Endothelial cell of umbilical vein (primary cell): Measurements from ENCODE around the gene CHD6. TPM values are rescaled to one million over a fixed set of nuclear protein-coding genes. Genes with fewer than 3 reads are reported as not detected.

Experiments
- BruUV-seq: library from RNA; stranded (reverse); fragments of 400-500 nt; replicated peaks from 2 replicates; lab custom pipeline; 2021; lab: Mats Ljungman, UMichigan
- CTCF ChIA-PET: fragments of 300-600, 350-600 bp; sonication (Branson Sonifier 250); formaldehyde crosslinking; loops from one replicate; lab custom pipeline; 2021; ENCODE audit warnings: antibody characterized with exemption, inconsistent platforms; lab: Charles Lee
- POLR2A ChIA-PET: fragments of 300-600, 350-600 bp; sonication (Branson Sonifier 250); formaldehyde crosslinking; loops from one replicate; lab custom pipeline; 2021; ENCODE audit warnings: antibody characterized with exemption, inconsistent platforms; lab: Charles Lee
- DNase-seq: peaks from one replicate; pipeline ENCODE4 v3.0.0-alpha.2; 2011; ENCODE audit warnings: low read depth, low spot score
- FAIRE-seq: peaks from 2 replicates; lab custom pipeline; 2011; peaks lifted over from hg19 to GRCh38; lab: Jason Lieb, UNC
- H2AFZ ChIP-seq: 2 replicates; pipeline ENCODE4 v1.6.0; 2012; ENCODE audit warnings: low read depth, low read length, control low read depth, inconsistent platforms
- H3K27ac ChIP-seq: 2 replicates; pipeline ENCODE4 v1.5.1; 2011; ENCODE audit warnings: low read depth, mild to moderate bottlenecking, control low read depth, low read length, moderate library complexity; ENCODE audit not compliant: insufficient read depth
- H3K27me3 ChIP-seq, 2 experiments: 2 replicates each; pipeline versions ENCODE4 v1.6.0 to v1.6.1; 2011; ENCODE audit warnings: low read length in 2 of 2, mixed read lengths in 1 of 2; ENCODE audit not compliant: control insufficient read depth in 2 of 2, insufficient read depth in 2 of 2
- H3K36me3 ChIP-seq, 2 experiments: 2 replicates in 1 of 2; 3 replicates in 1 of 2; pipeline ENCODE4 v1.5.1; 2011; ENCODE audit warnings: low read length in 2 of 2, mild to moderate bottlenecking in 1 of 2, moderate library complexity in 1 of 2; ENCODE audit not compliant: control insufficient read depth in 2 of 2, insufficient read depth in 2 of 2; ENCODE audit errors: extremely low read depth in 1 of 2
- H3K4me1 ChIP-seq: 3 replicates; pipeline ENCODE4 v1.5.1; 2011; ENCODE audit warnings: mild to moderate bottlenecking, low read length; ENCODE audit not compliant: control insufficient read depth, insufficient read depth; ENCODE audit errors: extremely low read depth
- H3K4me2 ChIP-seq: 2 replicates; pipeline ENCODE4 v1.6.1; 2011; ENCODE audit warnings: low read length, control low read depth, mixed read lengths; ENCODE audit not compliant: insufficient read depth
- H3K4me3 ChIP-seq, 3 experiments: fragments of 200-600 bp in 1 of 3; sonication (generic), shearing (Covaris generic) in 1 of 3; replicated peaks in 1 of 3; 2 replicates each; pipeline ENCODE4 v1.5.1; 2011 to 2016; ENCODE audit warnings: control low read depth in 3 of 3, low read length in 3 of 3, mild to moderate bottlenecking in 2 of 3, inconsistent platforms in 1 of 3, low read depth in 1 of 3, moderate library complexity in 1 of 3; ENCODE audit not compliant: insufficient read depth in 1 of 3
- H3K79me2 ChIP-seq: 2 replicates; pipeline ENCODE4 v1.6.0; 2012; ENCODE audit warnings: low read length, inconsistent platforms; ENCODE audit not compliant: control insufficient read depth, insufficient read depth
- H3K9ac ChIP-seq: replicated peaks from 2 replicates; pipeline ENCODE3; 2011; ENCODE audit warnings: low read length, control low read depth; ENCODE audit not compliant: insufficient read depth; ENCODE audit errors: extremely low read depth
- H3K9me1 ChIP-seq: replicated peaks from 3 replicates; pipeline ENCODE4 v1.6.0; 2011; ENCODE audit warnings: mild to moderate bottlenecking, low read length; ENCODE audit not compliant: control insufficient read depth, insufficient read depth; ENCODE audit errors: extremely low read depth
- H3K9me3 ChIP-seq: replicated peaks from 2 replicates; pipeline ENCODE4 v1.5.1; 2012; ENCODE audit warnings: low read length, inconsistent platforms; ENCODE audit not compliant: control insufficient read depth, insufficient read depth
- H4K20me1 ChIP-seq: replicated peaks from 2 replicates; pipeline ENCODE3; 2011; ENCODE audit warnings: mild to moderate bottlenecking, low read length; ENCODE audit not compliant: control insufficient read depth, insufficient read depth; ENCODE audit errors: extremely low read depth
- EZH2 ChIP-seq: IDR thresholded peaks from 2 replicates; pipeline ENCODE4 v1.6.1; 2012; ENCODE audit warnings: borderline replicate concordance, low read depth, mild to moderate bottlenecking, moderate library complexity, low read length, inconsistent platforms; ENCODE audit not compliant: severe bottlenecking
- FOS ChIP-seq: IDR thresholded peaks from 2 replicates; pipeline ENCODE4 v1.6.1; 2011; ENCODE audit warnings: mild to moderate bottlenecking, low read length, moderate library complexity, borderline replicate concordance; ENCODE audit not compliant: insufficient read depth
- GATA2 ChIP-seq: IDR thresholded peaks from 2 replicates; pipeline ENCODE4 v1.7.0; 2011; ENCODE audit warnings: low read depth, mild to moderate bottlenecking, moderate library complexity, mixed read lengths, low read length; ENCODE audit not compliant: insufficient read length, insufficient read depth
- JUN ChIP-seq: IDR thresholded peaks from 2 replicates; pipeline ENCODE4 v1.6.1; 2011; ENCODE audit warnings: borderline replicate concordance, low read depth; ENCODE audit not compliant: insufficient read length, insufficient read depth
- MAX ChIP-seq: IDR thresholded peaks from 2 replicates; pipeline ENCODE4 v1.6.1; 2011; ENCODE audit not compliant: insufficient read depth, insufficient read length
- MYC ChIP-seq: IDR thresholded peaks from one replicate; pipeline ENCODE4 v1.6.1; 2011; ENCODE audit warnings: mild to moderate bottlenecking, low read depth, low read length
- POLR2A ChIP-seq: IDR thresholded peaks from 2 replicates; pipeline ENCODE4 v1.6.1; 2012; ENCODE audit warnings: low read depth, mild to moderate bottlenecking, control low read depth, low read length
- POLR2AphosphoS5 ChIP-seq: IDR thresholded peaks from 2 replicates; pipeline ENCODE4 v1.6.1; 2012; ENCODE audit warnings: low read depth, mild to moderate bottlenecking, control low read depth, low read length, moderate library complexity; ENCODE audit not compliant: insufficient read depth
- dilution Hi-C: fragments of 300-500 bp; cut with MboI; formaldehyde crosslinking; loops from one replicate; pipeline ENCODE4 v1.15.0; 2019; ENCODE audit warnings: low sequenced_read_pairs; ENCODE audit not compliant: extremely low pct_ligation_motif_present
- intact Hi-C: fragments of 100-400 bp; cut with micrococcal nuclease; formaldehyde crosslinking; loops from one replicate; pipeline ENCODE4 v1.10.0; 2022
- polyA plus RNA-seq, 4 experiments: library from polyadenylated mRNA; depleted of rRNA in 3 of 4; stranded (reverse) in 3 of 4; unstranded in 1 of 4; fragments of >200 nt; gene quantifications; 2 replicates each; pipeline versions ENCODE4 v1.2.1 to v1.2.3, GENCODE V29; 2011 to 2012; ENCODE audit warnings: missing spikeins in 1 of 4
- total RNA-seq: library from RNA; stranded (reverse); gene quantifications from 2 replicates; pipeline ENCODE4 v1.2.3, GENCODE V29; 2021
- TF ChIP-seq, protein P1 (sequence below), 2 donors: IDR thresholded peaks; 1 replicate in 1 of 2; 2 replicates in 1 of 2; pipeline ENCODE4 v1.5.1; 2011; ENCODE audit warnings: low read length in 2 of 2, mild to moderate bottlenecking in 2 of 2, moderate library complexity in 2 of 2, control low read depth in 1 of 2, inconsistent platforms in 1 of 2, low read depth in 1 of 2; ENCODE audit not compliant: insufficient read depth in 1 of 2; ENCODE audit errors: extremely low read depth in 1 of 2

CHD6 gene
- total and polyA plus RNA-seq, 2 donors (not counting 3 experiments of a cell fraction or from before 2014, with no cell fraction given) = 7.2 to 33.7 TPM

- no peaks in the 10 kb centered on the region for H3K4me1 ChIP-seq
- no peak overlapping the region for H3K4me2 ChIP-seq
- no peaks in the 10 kb centered on the region for H3K9me1 ChIP-seq
- H4K20me1 ChIP-seq = no peaks in the 10 kb centered on the region
- dilution Hi-C loops (no loop called here), intact Hi-C loops (no loop called here)
- no TSS peak for BruUV-seq
- no peak for TF ChIP-seq POLR2A
- no peak for TF ChIP-seq MAX
- TF ChIP-seq POLR2AphosphoS5 = no peak
- no peaks in the 10 kb centered on the region for H3K27me3 ChIP-seq
- H3K4me3 ChIP-seq = no peak overlapping the region
- H3K27ac ChIP-seq = no peak overlapping the region
- FAIRE-seq (no peak), DNase-seq (no peak)
- H2AFZ ChIP-seq = no peak overlapping the region
- no peaks in the 10 kb centered on the region for H3K79me2 ChIP-seq
- H3K9ac ChIP-seq = no peak overlapping the region
- ChIA-PET CTCF (no interaction called here), POLR2A (no interaction called here)
- no peaks in the 10 kb centered on the region for H3K9me3 ChIP-seq
- H3K36me3 ChIP-seq = peaks cover 3 to 14% of the 10 kb centered on the region in 2 experiments
Observed at GRCh38 chr20:41436679-41437078, 181.5 kb downstream of the CHD6 start.

DNA sequence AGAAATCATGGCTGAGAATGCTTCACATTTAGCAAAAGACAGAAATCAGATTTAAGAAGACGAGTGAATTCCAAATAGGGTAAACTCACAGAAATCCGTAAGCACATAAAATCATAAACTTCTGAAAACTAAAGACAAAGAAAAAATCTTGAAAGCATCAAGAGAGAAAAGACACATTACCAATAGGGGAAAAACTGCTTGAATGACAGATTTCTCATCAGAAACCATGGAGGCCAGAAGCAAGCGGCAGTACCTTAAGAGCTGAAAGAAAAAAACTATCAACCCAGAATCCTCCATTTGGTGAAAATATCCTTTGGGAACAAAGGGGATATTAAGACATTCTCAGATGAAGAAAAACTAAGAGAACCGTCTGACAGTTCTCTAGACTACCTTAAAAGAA lies 185.0 kb downstream of the CHD6 start:
- Histone ChIP-seq H3K9ac (no peak overlapping the region), H3K36me3 (peaks cover 3 to 11% of the 10 kb centered on the region in 2 experiments), H4K20me1 (no peaks in the 10 kb centered on the region), H3K4me1 (no peaks in the 10 kb centered on the region), H3K9me3 (no peaks in the 10 kb centered on the region), H2AFZ (no peak overlapping the region), H3K9me1 (no peaks in the 10 kb centered on the region), H3K27ac (no peak overlapping the region), H3K4me2 (no peak overlapping the region), H3K4me3 (no peak overlapping the region), H3K27me3 (no peaks in the 10 kb centered on the region), H3K79me2 (no peaks in the 10 kb centered on the region)
- intact Hi-C loops (no loop called here), dilution Hi-C loops (no loop called here)
- ChIA-PET POLR2A (no interaction called here), CTCF (no interaction called here)
- DNase-seq (no peak), FAIRE-seq (no peak)
- BruUV-seq = no TSS peak
- TF ChIP-seq POLR2AphosphoS5 = no peak
- no peak for TF ChIP-seq MYC
- TF ChIP-seq, protein P1, sequence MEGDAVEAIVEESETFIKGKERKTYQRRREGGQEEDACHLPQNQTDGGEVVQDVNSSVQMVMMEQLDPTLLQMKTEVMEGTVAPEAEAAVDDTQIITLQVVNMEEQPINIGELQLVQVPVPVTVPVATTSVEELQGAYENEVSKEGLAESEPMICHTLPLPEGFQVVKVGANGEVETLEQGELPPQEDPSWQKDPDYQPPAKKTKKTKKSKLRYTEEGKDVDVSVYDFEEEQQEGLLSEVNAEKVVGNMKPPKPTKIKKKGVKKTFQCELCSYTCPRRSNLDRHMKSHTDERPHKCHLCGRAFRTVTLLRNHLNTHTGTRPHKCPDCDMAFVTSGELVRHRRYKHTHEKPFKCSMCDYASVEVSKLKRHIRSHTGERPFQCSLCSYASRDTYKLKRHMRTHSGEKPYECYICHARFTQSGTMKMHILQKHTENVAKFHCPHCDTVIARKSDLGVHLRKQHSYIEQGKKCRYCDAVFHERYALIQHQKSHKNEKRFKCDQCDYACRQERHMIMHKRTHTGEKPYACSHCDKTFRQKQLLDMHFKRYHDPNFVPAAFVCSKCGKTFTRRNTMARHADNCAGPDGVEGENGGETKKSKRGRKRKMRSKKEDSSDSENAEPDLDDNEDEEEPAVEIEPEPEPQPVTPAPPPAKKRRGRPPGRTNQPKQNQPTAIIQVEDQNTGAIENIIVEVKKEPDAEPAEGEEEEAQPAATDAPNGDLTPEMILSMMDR (IDR thresholded peaks at IDR 0.05; ENCODE audit: extremely low read depth in 1 of 2, insufficient read depth in 1 of 2, low read depth in 1 of 2, low read length in 2 of 2) = no peak
- TF ChIP-seq GATA2 = no peak
- no peak for TF ChIP-seq POLR2A
- TF ChIP-seq EZH2 = no peak
- TF ChIP-seq JUN = no peak
- no peak for TF ChIP-seq MAX
- no peak for TF ChIP-seq FOS
